ENCODE data around the gene CLEC10A.
A peak's percentile ranks its signal among the peaks of the same experiment; 100 is the strongest.

Gene CLEC10A

GRCh38 chr17:7042501-7043181 lies 37.4 kb downstream of the CLEC10A start:
- no peak for DNase-seq (ENCODE audit: low read depth)
- no peak for TF ChIP-seq CTCF (IDR thresholded peaks at IDR 0.05; ENCODE audit: insufficient read depth, low read depth, low read length, missing control alignments)
- no peak overlapping the region for H3K4me3 ChIP-seq (ENCODE audit: low read depth, low read length)

- H3K4me3 ChIP-seq (ENCODE audit: low read depth, low read length), result no peak overlapping the region
- DNase-seq (ENCODE audit: low read depth), result no peak
- no peak for TF ChIP-seq CTCF (IDR thresholded peaks at IDR 0.05; ENCODE audit: insufficient read depth, low read depth, low read length, missing control alignments)
These were observed 38.2 kb downstream of the CLEC10A start for GRCh38 chr17:7041607-7042500.

- DNase-seq (ENCODE audit: low read depth), result no peak
- no peak for TF ChIP-seq CTCF (IDR thresholded peaks at IDR 0.05; ENCODE audit: insufficient read depth, low read depth, low read length, missing control alignments)
- H3K4me3 ChIP-seq (ENCODE audit: low read depth, low read length), result no peak overlapping the region
These were observed 40.2 kb downstream of the CLEC10A start for GRCh38 chr17:7039832-7040231.

- H3K4me3 ChIP-seq (ENCODE audit: low read depth, low read length), result no peak overlapping the region
- no peak for TF ChIP-seq CTCF (IDR thresholded peaks at IDR 0.05; ENCODE audit: insufficient read depth, low read depth, low read length, missing control alignments)
- no peak for DNase-seq (ENCODE audit: low read depth)
These were observed 41.8 kb downstream of the CLEC10A start for GRCh38 chr17:7038025-7038862.

- DNase-seq (ENCODE audit: low read depth), result peak; percentile 99
- TF ChIP-seq CTCF (IDR thresholded peaks at IDR 0.05; ENCODE audit: insufficient read depth, low read depth, low read length, missing control alignments), result no peak
- peak within 1 kb of the TSS; percentile 70 for H3K4me3 ChIP-seq (ENCODE audit: low read depth, low read length)
These were observed 44.3 kb downstream of the CLEC10A start, which contains the start of gene SLC16A13 for GRCh38 chr17:7035591-7036368. TSS of gene SLC16A13 (plus strand) at chr17:7036015. CDS start at chr17:7036383, 368 bp downstream.
